Ishikawa (cell line): ENCODE measurements around the gene NTM.

Source experiments
- CEBPB ChIP-seq: IDR thresholded peaks from 2 replicates; pipeline ENCODE4 v1.6.1; 2012
- CREB1 ChIP-seq: IDR thresholded peaks from 2 replicates; pipeline ENCODE4 v1.6.1; 2012; ENCODE audit warnings: low read depth
- EGR1 ChIP-seq: IDR thresholded peaks from 2 replicates; pipeline ENCODE4 v1.6.1; 2012
- EP300 ChIP-seq: IDR thresholded peaks from 2 replicates; pipeline ENCODE4 v1.6.1; 2012; ENCODE audit warnings: borderline replicate concordance
- FOXM1 ChIP-seq: IDR thresholded peaks from 2 replicates; pipeline ENCODE4 v1.6.1; 2012; ENCODE audit warnings: low read depth, borderline replicate concordance
- TAF1 ChIP-seq: IDR thresholded peaks from 2 replicates; pipeline ENCODE4 v1.6.1; 2012; ENCODE audit warnings: low read depth, mild to moderate bottlenecking
- TF ChIP-seq, protein P1 (sequence below): IDR thresholded peaks from 2 replicates; pipeline ENCODE4 v1.6.1; 2012
- TF ChIP-seq, protein P2 (sequence below): IDR thresholded peaks from 2 replicates; pipeline ENCODE4 v1.6.1; 2012

DNA sequence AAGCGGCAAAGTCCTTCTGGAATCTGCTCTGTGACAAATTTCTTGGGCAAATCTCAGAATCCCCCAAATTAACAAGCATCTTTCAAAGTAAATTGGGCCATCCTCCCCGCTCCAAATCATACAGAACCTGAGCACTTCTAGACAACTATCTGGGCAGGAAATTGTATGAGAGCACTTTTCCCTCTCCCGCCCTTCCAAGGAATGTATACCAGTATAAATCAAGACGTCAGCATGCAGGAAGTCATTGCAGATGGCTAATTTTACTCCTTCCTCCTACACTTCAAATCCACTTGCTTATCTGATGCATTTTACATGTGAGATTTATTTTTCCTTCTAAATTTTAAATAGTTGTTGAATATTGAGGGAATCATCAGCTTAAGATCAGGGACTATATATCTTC lies 52.1 kb downstream of the NTM start:
- TF ChIP-seq, protein P1, sequence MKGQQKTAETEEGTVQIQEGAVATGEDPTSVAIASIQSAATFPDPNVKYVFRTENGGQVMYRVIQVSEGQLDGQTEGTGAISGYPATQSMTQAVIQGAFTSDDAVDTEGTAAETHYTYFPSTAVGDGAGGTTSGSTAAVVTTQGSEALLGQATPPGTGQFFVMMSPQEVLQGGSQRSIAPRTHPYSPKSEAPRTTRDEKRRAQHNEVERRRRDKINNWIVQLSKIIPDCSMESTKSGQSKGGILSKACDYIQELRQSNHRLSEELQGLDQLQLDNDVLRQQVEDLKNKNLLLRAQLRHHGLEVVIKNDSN: no peak
- TF ChIP-seq, protein P2, sequence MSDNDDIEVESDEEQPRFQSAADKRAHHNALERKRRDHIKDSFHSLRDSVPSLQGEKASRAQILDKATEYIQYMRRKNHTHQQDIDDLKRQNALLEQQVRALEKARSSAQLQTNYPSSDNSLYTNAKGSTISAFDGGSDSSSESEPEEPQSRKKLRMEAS: no peak
- TF ChIP-seq FOXM1 (no peak), TAF1 (no peak), EGR1 (no peak), CEBPB (no peak), EP300 (no peak), CREB1 (no peak)
